Endometrium (tissue), 2 donors: Measurements from ENCODE around the gene DHRS4L2.
"Not testable (repeated sequence)": the region's sequence is repeated elsewhere in the genome, so short reads cannot be mapped to it uniquely, and the experiment has no call there.

Source experiments
- FAIRE-seq: peaks from 2 replicates; lab custom pipeline; 2012; peaks lifted over from hg19 to GRCh38; lab: Jason Lieb, UNC
- donor health status: control.
- donor health status: control.

The DHRS4L2 gene

DNA sequence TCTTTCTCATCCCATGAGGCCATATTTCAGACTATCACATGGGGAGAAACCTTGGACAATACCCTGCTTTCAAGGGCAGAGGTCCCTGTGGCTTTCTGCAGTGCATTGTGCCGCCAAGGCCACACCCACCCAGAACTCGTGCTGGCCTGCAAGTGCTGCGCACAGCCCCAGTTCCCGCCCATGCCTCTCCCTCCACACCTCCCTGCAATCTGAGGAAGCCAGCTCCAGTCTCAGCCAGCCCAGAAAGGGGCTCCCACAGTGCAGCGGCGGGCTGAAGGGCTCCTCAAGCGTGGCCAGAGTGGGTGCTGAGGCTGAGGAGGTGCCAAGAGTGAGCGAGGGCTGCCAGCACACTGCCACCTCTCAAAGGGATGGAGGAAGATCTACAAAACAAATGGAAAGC is 15.6 kb upstream of the DHRS4L2 start:
- not testable (repeated sequence) for FAIRE-seq

DNA sequence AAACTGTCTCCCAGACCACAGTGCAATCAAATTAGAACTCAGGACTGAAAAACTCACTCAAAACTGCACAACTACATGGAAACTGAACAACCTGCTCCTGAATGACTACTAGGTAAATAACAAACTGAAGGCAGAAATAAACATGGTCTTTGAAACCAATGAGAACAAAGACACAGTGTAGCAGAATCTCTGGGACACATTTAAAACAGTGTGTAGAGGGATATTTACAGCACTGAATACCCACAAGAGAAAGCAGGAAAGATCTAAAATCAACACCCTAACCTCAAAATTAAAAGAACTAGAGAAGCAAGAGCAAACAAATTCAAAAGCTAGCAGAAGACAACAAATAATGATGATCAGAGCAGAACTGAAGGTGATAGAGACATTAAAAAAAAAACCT is 14.7 kb upstream of the DHRS4L2 start:
- not testable (repeated sequence) for FAIRE-seq

DNA sequence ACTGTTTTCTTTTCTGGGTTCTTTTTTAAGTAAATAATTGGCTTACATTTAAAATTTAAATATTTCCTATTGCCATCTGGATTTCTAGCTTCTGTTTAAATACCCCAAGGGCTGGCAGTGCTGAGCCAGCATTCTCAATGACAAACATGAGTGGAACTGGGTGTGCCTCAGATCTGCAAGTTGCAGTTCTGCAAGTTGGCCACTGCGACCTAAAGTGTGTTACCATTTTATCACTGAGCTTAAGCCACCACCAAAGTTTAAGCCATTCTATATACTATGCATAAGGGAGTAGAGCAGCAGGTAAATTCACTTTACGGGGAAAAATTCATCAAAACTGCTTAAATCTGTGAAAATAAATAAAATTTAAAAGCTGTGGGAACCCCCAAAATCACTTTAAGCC is 11.5 kb upstream of the DHRS4L2 start:
- not testable (repeated sequence) for FAIRE-seq

GRCh38 chr14:23981951-23982813 is 6.5 kb upstream of the DHRS4L2 start:
- FAIRE-seq = not testable (repeated sequence)

DNA sequence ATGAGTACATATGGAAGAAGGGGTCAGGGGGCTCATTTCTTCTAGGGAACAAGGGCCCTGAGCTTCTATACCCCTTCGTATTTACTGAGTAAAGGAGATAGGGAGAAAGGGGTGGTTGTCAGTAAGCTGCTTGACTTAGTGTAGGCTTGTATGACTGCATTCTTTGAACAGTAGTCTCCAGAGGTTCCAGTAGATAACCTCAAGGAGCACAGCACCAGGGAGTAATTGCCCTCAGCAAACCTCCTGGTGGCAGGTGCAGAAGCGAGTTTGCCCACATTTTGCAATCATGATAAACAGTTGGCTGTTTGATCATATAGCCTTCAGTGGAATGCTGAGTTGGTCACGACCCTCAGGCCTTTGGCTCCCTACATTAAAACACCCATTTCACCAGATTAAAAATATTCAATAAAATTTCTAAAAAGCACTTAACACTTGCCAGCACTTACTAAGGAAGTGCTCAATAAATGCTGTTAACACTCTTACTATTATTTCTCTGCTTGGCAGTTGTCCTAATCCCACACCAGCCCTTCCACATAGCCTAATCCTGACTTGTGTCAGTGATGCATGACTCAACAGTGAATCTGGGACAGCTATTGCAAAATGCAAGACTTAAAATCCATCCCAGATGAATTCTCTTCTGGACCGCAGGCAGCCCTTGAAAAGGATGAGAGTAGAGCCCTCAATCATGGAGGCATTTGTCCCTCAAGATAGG is 3.7 kb upstream of the DHRS4L2 start:
- no peak for FAIRE-seq

DNA sequence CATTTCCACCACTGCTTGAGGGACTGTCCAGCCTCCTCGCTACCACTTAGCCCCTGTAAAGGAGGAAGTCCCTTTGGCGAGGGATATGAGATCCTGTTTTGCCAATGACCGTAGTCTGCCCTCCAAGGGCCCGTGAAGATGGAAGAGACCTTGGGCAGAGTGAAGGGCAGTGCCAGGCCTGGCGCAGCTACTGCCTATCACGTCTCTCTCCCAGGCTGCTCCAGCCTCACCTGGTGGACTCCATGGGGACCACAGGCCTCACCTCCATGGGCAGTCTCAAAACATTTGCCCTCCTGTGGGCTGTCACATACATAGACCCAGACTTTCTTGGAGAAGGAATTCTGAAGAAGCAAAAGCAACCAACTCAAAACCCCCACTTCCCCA is 514 bp upstream of the DHRS4L2 start:
- FAIRE-seq = not testable (repeated sequence)

GRCh38 chr14:23989734-23990445 is 1.2 kb downstream of the DHRS4L2 start:
- not testable (repeated sequence) for FAIRE-seq

DNA sequence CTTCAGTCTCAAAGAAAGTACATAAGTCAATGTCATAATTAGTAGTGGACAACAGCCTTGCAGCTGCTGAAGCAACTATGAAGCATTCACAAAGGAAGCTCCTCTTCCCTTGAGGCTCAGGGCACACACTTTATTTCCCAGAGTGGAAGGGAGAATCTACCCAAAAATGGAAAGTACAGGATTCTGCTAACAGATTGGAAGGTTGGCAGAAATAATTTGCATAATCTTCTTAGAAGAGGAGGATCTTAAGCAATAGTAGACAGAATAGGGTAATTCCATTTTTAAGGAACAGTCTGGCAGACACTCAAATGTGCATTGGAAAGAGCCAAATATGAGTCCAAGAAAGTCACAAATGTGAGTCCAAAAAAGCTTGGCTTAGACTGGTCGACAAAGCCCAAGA is 2.2 kb downstream of the DHRS4L2 start:
- FAIRE-seq = not testable (repeated sequence)

- FAIRE-seq = not testable (repeated sequence)
These were observed 4.3 kb downstream of the DHRS4L2 start for GRCh38 chr14:23993042-23993441.

GRCh38 chr14:23996009-23996408 is 7.3 kb downstream of the DHRS4L2 start:
- FAIRE-seq = not testable (repeated sequence)

DNA sequence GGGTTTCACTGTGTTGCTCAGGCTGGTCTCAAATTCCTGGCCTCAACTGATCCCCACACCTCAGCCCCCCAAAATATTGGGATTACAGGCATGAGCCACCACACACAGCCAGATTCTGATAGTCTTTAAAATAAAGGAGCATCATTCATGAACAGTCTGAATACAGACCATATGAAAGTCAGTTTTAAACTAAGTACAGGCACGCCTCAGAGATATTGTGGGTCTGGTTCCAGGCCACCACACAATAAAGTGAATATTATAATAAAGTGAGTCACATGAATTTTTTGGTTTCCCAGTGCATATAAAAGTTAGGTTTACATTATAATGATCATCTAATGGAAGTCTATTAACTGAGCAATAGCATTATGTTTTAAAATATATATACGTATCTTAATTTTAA is 8.1 kb downstream of the DHRS4L2 start:
- not testable (repeated sequence) for FAIRE-seq

- FAIRE-seq = not testable (repeated sequence)
These were observed 10.9 kb downstream of the DHRS4L2 start for GRCh38 chr14:23999640-24000039.

GRCh38 chr14:24001078-24001477 is 12.3 kb downstream of the DHRS4L2 start:
- not testable (repeated sequence) for FAIRE-seq

DNA sequence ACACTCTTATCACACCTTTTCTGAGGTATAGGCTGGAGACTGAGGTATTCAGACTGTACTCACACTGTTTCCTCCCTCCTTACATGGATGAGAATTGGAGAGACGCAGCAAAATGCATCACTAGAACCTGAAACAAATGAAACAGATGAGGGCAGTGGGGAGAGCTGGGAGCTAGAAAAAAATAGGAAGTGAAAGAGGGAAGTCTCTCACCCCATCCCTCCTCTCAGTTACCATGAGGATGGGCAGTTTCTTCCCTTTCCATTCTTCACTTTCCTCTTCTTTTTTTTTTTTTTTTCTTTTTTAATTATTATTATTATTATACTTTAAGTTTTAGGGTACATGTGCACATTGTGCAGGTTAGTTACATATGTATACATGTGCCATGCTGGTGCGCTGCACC is 12.9 kb downstream of the DHRS4L2 start:
- FAIRE-seq = not testable (repeated sequence)

GRCh38 chr14:24006471-24006816 is 17.7 kb downstream of the DHRS4L2 start:
- FAIRE-seq = not testable (repeated sequence)

DNA sequence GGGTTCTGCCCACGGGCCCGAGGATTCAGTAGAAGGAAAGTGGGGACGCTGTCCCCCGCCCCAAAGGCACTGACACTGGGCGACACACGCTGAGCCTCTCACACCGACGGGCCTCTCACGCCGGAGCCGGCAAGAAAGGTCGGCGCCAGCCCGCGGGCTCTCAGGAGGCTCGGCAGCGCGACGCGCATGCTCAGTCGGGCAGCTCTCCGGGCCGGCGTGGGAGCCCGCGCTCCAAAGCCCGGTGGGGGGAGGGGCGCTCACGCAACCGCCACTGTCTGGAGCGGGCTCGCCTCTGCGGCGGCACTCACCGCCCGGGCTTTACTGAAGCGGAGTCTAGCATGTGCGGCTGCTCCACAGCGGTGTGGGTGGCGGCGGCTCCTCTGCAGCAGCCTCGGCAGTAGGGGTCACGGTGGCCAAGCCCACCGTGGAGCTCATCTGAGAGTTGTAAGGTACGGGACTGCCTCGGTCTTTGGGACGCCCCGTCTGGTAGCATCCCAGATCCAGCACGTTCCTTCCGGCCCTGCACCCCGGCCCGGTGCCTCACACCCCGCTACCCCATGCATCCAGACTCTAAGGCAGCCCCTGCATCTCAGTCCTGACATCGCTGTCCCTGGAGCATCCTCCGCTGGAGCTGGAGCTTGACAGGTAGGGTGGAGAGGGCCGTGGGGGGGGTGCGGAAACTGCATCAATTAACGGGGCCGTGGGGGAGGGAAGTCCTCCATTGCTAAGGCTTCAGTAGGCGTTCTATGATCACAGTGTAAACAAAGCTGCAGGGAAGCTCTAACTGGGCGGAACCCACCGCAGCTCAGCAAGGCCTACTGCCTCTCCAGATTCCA is 18.3 kb downstream of the DHRS4L2 start:
- FAIRE-seq = not testable (repeated sequence)

DNA sequence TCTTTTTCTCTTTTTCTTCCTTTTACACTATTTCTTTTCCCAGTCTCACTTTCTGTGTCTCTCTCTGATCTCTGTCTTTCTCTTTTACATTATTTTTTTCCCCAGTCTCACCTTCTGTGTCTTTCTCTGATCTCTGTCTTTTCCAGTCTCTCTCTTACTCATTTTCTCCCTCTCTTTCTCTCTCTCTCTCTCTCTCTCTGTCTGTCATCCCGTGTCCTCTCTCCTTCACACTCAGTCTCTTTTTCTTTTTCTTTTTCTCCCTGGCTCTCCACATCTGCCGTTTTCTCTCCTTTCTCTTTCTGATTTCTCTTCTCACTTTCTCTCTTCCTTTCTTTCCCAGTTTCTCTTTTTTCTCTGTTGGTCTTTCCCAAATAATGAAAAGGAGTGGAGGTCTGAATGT is 22.3 kb downstream of the DHRS4L2 start:
- no peak for FAIRE-seq

DNA sequence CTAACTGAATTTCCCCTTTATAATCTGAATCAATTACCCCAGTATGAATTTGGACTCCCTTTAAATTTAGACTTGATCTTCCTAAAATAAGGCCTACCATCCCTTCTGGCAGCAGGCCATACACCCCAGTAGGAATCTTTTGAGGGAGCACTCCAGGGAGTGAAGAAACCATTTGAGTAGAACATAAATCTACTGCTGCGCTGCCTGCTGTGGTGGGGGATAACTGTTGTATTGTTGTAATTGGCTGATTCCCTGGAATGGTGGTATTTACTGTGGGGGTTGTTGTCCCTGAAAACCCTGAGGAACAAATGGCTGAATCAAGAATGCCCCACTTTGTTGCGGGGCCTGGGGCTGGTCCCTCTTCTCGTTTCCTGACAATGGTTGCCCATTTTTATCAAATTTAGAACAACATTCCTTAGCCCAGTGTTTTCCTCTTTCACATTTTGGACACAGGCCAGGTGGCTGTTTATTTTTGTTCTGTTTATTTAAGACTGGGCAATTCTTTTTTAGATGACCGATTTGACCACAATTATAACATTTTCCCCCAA is 24.1 kb downstream of the DHRS4L2 start:
- FAIRE-seq = not testable (repeated sequence)

DNA sequence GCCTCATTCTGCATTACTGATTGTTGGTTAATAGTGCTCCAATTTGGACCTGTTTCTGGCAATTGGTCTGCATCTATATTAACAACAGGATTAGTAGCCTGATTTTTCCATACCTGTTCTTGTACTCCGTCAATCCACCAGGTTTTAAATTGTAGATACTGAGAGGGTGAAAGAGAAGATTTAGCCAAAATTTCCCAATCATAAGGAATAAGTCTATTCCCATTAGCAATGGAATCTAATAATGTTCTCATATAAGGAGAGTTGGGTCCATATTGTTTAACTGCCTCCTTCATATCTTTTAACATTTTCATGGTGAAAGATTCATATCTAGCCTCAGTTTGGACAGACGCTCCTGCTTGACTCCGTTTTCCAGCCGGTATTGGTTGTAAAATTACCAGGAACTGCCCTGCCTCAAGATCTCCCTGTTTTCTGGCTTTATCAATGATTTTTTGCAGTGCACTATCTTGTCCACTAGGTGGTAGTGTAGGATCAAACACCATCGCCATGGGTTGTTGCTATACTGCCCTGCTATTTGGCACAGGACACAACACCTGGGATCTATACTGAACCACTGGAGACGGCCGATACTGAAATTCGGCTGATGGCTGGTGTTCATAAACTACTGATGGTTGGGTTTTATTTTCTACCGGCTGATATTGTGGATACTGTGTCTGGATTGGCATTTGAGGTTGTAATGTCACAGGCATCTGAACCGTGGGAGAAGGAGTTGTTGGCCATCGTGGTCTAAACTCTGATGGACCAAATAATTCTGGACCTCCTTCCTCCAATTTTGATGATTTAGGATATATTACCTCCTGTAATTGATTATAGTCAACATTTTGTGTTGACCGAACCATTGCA is 25.2 kb downstream of the DHRS4L2 start:
- FAIRE-seq = peak; percentile 51

DNA sequence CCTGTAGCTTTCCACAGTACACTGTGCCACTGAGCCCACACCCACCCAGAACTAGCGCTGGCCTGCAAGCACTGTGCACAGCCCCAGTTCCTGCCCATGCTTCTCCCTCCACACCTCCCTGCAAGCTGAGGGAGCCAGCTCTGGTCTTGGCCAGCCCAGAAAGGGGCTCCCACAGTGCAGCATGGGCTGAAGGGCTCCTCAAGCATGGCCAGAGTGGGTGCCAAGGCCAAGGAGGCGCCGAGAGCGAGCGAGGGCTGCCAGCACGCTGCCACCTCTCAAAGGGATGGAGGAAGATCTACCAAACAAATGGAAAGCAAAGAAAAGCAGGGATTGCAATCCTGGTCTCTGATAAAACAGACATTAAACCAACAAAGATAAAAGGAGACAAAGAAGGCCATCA is 27.0 kb downstream of the DHRS4L2 start:
- not testable (repeated sequence) for FAIRE-seq
